GM20000 (cell line): ENCODE data around the gene OSBP2.

ENCODE experiments used
- DNase-seq: peaks from one replicate; pipeline ENCODE4 v3.0.0; 2012; ENCODE audit warnings: low spot score
- TF ChIP-seq, protein P1 (sequence below): IDR thresholded peaks from 2 replicates; pipeline ENCODE4 v1.5.1; 2012; ENCODE audit warnings: mild to moderate bottlenecking, control low read depth; ENCODE audit errors: extremely low read depth, missing control alignments

The OSBP2 gene

DNA sequence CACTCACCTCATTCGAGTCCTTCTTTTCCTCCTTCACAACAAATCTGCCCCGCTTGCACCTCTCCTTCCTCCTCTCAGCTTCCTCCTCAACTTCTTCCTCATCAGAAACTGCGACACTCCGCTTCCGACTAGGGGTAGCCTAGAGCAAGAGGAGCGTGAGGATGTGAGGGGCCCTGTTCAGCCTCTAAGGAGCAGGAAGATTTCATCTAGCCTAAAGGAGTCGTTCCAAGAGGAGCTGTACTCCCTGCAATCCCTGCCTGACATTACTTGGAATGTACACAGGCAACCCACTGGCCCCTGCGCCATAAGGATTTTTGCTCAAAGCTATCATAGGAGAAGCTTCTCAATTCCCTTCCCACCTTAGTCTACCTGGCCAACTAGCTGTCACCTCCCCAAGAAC is 239.4 kb downstream of the OSBP2 start:
- no peak for DNase-seq
- TF ChIP-seq, protein P1, sequence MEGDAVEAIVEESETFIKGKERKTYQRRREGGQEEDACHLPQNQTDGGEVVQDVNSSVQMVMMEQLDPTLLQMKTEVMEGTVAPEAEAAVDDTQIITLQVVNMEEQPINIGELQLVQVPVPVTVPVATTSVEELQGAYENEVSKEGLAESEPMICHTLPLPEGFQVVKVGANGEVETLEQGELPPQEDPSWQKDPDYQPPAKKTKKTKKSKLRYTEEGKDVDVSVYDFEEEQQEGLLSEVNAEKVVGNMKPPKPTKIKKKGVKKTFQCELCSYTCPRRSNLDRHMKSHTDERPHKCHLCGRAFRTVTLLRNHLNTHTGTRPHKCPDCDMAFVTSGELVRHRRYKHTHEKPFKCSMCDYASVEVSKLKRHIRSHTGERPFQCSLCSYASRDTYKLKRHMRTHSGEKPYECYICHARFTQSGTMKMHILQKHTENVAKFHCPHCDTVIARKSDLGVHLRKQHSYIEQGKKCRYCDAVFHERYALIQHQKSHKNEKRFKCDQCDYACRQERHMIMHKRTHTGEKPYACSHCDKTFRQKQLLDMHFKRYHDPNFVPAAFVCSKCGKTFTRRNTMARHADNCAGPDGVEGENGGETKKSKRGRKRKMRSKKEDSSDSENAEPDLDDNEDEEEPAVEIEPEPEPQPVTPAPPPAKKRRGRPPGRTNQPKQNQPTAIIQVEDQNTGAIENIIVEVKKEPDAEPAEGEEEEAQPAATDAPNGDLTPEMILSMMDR = no peak

DNA sequence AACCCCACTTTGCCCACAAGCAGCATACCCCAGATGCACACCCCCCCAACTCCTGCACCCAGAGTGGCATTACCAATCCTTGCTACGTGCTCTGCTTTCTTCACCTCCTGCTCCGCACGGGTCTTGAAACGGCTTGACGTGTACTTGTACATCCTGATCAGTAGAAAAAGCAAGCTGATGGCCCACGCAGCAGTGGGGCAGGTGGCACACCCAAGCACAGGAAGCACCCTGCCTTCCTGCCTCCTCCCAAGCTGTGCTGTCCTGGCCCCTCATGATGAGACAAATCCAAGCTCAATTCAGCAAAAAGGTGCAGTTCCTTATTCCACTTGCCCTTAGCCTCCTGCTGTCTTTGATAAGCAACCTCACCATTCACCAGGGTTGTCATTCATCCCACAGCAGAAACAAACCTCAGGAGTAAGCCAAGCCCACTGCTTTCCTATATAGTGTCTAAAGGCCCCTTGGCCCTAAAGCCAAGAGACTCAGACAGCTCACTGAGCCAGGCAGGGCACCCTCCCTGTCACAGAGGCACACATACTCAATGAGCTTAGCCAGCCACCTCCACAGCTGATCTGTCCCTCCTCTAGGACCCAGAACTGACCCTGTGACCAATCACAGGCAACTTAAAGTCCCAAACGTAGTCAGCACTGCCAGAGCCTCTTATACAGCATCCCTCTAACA is 246.2 kb downstream of the OSBP2 start:
- TF ChIP-seq, protein P1 = no peak
- no peak for DNase-seq

DNA sequence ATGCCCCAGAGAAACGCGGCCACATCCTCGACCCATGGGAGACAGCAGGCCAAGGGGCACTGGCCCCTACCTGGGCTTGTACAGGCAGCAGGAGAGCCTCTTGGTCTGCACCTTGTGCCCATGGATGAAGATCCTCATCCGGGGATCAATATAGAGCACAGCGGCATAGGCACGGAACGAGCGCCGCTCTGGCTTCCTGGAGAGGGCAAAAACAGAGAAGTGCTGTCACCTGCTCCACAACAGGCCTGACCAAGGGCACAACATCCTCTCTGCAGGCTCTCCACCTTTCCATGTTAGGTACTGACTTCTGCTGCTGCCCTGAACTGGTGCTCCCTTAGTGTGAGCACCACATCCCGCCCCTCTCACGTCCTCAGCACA is 246.7 kb downstream of the OSBP2 start:
- no peak for DNase-seq
- TF ChIP-seq, protein P1 = no peak

- TF ChIP-seq, protein P1 = no peak
Observed at GRCh38 chr22:30943368-30943767, 248.7 kb downstream of the OSBP2 start.

DNA sequence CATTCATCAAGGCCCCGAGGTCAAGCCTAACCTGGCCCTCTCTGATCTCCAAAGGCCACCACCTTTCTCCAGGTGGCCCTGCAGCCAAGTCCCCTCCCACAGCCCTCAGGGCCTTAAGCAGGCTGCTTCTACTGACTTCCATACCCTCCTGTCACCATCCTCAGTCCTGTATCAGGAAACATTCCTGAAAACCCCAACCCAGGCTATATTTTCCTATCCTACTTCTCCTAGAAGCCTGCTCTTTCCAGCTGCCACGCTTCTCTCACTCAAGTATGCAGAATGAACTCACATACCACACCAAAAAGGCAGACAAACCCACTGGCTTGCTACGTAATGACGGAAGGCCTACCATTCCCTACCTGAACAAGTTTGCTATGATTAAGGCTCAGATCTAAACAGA is 250.3 kb downstream of the OSBP2 start:
- TF ChIP-seq, protein P1 = no peak
- DNase-seq = no peak

More at GRCh38 chr22:30943368-30943767, 248.7 kb downstream of the OSBP2 start:
- DNase-seq = no peak

GRCh38 chr22:30945653-30946052 is 251.0 kb downstream of the OSBP2 start:
- TF ChIP-seq, protein P1 = no peak
- DNase-seq = no peak

DNA sequence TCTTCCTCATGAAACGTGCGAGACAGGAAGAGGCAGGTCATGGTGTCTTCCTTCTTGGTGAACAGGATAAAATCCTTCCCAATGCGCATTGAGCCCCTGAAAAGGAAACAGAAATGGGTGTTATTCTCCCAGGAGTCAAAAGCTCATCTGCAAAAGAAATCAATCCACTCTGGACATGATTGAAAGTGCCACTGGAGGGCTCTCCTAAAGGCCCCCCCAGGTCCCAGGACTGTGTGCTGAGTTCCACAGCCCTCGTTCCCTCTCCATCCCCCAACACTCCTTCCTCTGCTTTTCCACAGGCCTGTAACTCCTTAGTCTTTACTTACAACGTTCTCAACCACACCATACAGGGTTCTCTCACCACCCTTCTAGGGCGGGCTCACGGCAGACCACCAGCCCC is 251.7 kb downstream of the OSBP2 start:
- TF ChIP-seq, protein P1 = no peak
- no peak for DNase-seq
